ENCODE measurements around the gene BLOC1S6.

- TF ChIP-seq EZH2phosphoT487 (IDR thresholded peaks at IDR 0.05; ENCODE audit: borderline replicate concordance, low read length): no peak
- TF ChIP-seq, protein P1, sequence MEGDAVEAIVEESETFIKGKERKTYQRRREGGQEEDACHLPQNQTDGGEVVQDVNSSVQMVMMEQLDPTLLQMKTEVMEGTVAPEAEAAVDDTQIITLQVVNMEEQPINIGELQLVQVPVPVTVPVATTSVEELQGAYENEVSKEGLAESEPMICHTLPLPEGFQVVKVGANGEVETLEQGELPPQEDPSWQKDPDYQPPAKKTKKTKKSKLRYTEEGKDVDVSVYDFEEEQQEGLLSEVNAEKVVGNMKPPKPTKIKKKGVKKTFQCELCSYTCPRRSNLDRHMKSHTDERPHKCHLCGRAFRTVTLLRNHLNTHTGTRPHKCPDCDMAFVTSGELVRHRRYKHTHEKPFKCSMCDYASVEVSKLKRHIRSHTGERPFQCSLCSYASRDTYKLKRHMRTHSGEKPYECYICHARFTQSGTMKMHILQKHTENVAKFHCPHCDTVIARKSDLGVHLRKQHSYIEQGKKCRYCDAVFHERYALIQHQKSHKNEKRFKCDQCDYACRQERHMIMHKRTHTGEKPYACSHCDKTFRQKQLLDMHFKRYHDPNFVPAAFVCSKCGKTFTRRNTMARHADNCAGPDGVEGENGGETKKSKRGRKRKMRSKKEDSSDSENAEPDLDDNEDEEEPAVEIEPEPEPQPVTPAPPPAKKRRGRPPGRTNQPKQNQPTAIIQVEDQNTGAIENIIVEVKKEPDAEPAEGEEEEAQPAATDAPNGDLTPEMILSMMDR (IDR thresholded peaks at IDR 0.05; ENCODE audit: low read depth, low read length, poor library complexity, severe bottlenecking): no peak
These were observed 7.8 kb downstream of the BLOC1S6 start for GRCh38 chr15:45594835-45595530.
